Esophagus squamous epithelium (tissue), 5 donors: ENCODE data around the gene LEFTY1. TPM values are rescaled to one million over a fixed set of nuclear protein-coding genes. Genes with fewer than 3 reads are reported as not detected.

Source experiments
- DNase-seq: peaks from one replicate; lab custom pipeline; 2025; lab: John Stamatoyannopoulos, UW
- H3K27ac ChIP-seq, 4 donors: fragments of 200-600 bp; sonication (generic); one replicate each; pipeline ENCODE4 v1.5.1; 2016 to 2019; ENCODE audit warnings: mild to moderate bottlenecking in 1 of 4
- H3K27me3 ChIP-seq, 4 donors: fragments of 200-600 bp; sonication (generic); 1 replicate in 3 of 4; 2 replicates in 1 of 4; pipeline versions ENCODE4 v1.5.1 to v1.6.0; 2017 to 2021; ENCODE audit warnings: antibody characterized with exemption in 1 of 4
- H3K36me3 ChIP-seq, 3 donors: fragments of 200-600 bp; sonication (generic); one replicate each; pipeline ENCODE4 v1.5.1; 2016 to 2019
- H3K4me1 ChIP-seq, 3 donors: fragments of 200-600 bp; sonication (generic); one replicate each; pipeline ENCODE4 v1.5.1; 2017 to 2019
- H3K4me3 ChIP-seq, 4 donors: fragments of 200-600 bp; sonication (generic); 1 replicate in 3 of 4; 2 replicates in 1 of 4; pipeline ENCODE4 v1.5.1; 2016 to 2019; ENCODE audit warnings: mild to moderate bottlenecking in 2 of 4, moderate library complexity in 1 of 4
- H3K9me3 ChIP-seq, 3 donors: fragments of 200-600 bp; sonication (generic); one replicate each; pipeline ENCODE4 v1.5.1; 2016 to 2019
- CTCF ChIP-seq, 6 experiments: fragments of 450-650 bp in 4 of 6; fragments of 200-600 bp in 2 of 6; sonication (generic) in 2 of 6; IDR thresholded peaks; one replicate each; pipeline ENCODE4 v1.5.1; 2016 to 2019; ENCODE audit warnings: antibody characterized with exemption in 6 of 6, mild to moderate bottlenecking in 4 of 6, moderate library complexity in 4 of 6
- POLR2A ChIP-seq, 4 donors: fragments of 450-650 bp; IDR thresholded peaks; one replicate each; pipeline ENCODE4 v1.6.1; 2017; ENCODE audit warnings: antibody characterized with exemption in 4 of 4, mild to moderate bottlenecking in 4 of 4, moderate library complexity in 3 of 4
- WGBS, 2 donors: methylation state at CpG; one replicate each; pipeline ENCODE4 v1.1.5; 2018; 5-methylcytosine and 5-hydroxymethylcytosine counted together
- intact Hi-C: fragments of 100-400 bp; cut with DNase I; formaldehyde crosslinking; loops from one replicate; pipeline ENCODE4 v1.15.0; 2022
- total RNA-seq, 4 donors: library from RNA; depleted of rRNA; stranded (reverse); fragments of >200 nt; gene quantifications; one replicate each; pipeline ENCODE4 v1.1.0, GENCODE V29; 2016
- donor health status: DM: yes; HTN: yes; CAD: no.

LEFTY1 gene
- total RNA-seq, 4 donors from 2014 or later: not detected

DNA sequence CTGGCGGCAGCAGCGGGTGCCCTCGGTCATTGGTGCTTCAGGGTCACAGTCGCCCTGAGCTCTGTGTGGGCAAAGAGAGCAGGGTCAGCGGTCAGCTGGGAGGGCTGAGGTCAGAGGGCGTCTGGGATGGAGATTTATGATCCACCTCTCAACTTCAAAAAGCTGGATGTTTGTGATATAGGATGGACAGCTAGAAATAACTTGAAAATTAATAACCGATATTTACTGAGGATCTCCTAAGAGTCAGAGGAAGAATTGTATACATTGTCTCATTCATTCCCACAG, 2.0 kb downstream of the LEFTY1 start:
- TF ChIP-seq CTCF (IDR thresholded peaks at IDR 0.05) (no peak), POLR2A (IDR thresholded peaks at IDR 0.05) (no peak)
- intact Hi-C loops: no loop called here
- H3K27ac ChIP-seq: no peak overlapping the region
- 71 to 96% methylated on average over 1 to 5 of the region's 7 CpGs for WGBS, 2 donors
- no peak for DNase-seq
- no peak overlapping the region for H3K4me3 ChIP-seq
- H3K36me3 ChIP-seq: no peaks in the 10 kb centered on the region
- no peaks in the 10 kb centered on the region for H3K9me3 ChIP-seq
- peaks cover 0 to 20% (median 4%) of the 10 kb centered on the region in 3 donors for H3K4me1 ChIP-seq
- peaks cover 0 to 11% (median 0%) of the 10 kb centered on the region in 4 donors for H3K27me3 ChIP-seq

DNA sequence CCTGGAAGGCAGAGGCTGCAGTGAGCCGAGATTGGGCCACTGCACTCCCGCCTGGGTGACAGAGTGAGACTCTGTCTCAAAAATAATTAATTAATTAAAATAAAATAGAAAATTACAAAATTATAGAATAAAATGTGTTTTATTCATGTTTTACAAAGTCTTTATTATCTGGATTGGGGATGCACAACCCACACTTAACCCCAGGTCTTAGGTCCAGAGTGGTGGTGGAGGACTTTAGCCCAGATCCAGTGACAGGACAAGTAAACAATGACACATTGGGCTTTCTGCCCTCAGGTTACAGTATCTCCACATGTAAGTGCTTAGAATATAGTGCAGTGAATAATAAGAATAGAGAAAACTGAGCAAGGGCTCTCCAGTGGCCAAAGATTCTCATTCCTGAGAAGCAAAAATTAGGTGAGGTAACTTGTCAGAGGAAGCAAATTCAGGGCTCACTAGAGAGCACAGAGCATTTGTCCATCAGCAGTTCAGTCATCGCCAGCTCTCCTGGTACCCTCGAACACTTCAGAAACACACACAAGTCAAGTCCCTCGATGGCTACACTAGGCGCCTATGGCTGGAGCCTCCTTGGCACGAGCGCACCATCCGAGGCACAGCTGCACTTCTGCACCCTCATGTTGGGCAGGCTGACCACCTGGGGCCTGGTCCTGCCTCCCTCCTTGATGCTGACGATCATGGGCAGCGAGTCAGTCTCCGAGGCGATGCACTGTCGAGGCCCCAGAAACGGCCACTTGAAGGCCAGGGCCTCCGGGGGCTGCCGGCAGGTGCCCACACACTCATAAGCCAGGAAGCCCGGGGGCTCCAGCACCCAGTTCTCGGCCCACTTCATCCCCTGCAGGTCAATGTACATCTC, 2.6 kb downstream of the LEFTY1 start:
- no peak overlapping the region for H3K27ac ChIP-seq
- no peaks in the 10 kb centered on the region for H3K9me3 ChIP-seq
- peaks cover 0 to 11% (median 0%) of the 10 kb centered on the region in 4 donors for H3K27me3 ChIP-seq
- H3K4me3 ChIP-seq: no peak overlapping the region
- H3K36me3 ChIP-seq: no peaks in the 10 kb centered on the region
- peaks cover 2 to 26% (median 6%) of the 10 kb centered on the region in 3 donors for H3K4me1 ChIP-seq
- intact Hi-C loops: no loop called here
- DNase-seq: no peak
- TF ChIP-seq POLR2A (IDR thresholded peaks at IDR 0.05) (no peak), CTCF (IDR thresholded peaks at IDR 0.05) (no peak)
- WGBS, 2 donors: 89 to 95% methylated on average over 9 of the region's 19 CpGs

GRCh38 chr1:225885336-225885735, 3.6 kb downstream of the LEFTY1 start:
- Histone ChIP-seq H3K27ac (no peak overlapping the region), H3K4me3 (no peak overlapping the region), H3K9me3 (no peaks in the 10 kb centered on the region), H3K4me1 (peaks cover 7 to 37% (median 16%) of the 10 kb centered on the region in 3 donors), H3K27me3 (peaks cover 0 to 11% (median 0%) of the 10 kb centered on the region in 4 donors), H3K36me3 (no peaks in the 10 kb centered on the region)
- WGBS, 2 donors: 82 to 87% methylated on average over 4 to 6 of the region's 6 CpGs
- DNase-seq: no peak
- intact Hi-C loops: no loop called here
- TF ChIP-seq POLR2A (IDR thresholded peaks at IDR 0.05) (no peak), CTCF (IDR thresholded peaks at IDR 0.05) (no peak)

DNA sequence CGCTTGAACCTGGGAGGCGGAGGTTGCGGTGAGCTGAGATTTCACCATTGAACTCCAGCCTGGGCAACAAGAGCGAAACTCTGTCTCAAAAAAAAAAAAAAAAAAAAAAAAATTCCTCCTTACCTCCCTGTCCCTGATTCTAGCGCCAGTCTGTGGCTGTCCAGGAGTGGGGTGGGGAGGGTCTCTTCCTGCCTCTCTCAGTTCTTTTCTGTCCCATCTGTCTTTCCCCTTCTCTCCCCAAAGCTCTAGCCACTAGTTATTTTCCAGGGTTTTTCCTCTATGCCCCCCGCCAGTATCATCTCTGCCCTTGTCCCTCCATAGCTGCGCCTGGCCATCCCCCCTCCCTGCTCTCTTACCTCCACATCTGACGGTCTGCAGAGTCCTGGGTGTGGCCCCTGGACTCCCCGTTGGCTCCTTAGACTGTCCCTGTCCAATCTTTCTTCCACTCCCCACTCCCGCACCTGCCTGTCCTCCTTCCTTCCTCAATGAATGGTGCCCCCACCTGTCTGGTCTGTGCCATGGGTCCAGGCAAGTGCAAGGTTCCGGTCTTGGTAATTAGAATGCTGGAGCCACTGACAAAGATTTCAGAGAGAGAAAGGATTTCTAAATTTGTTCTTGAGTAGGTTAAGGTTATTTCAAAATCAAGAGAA, 5.2 kb downstream of the LEFTY1 start:
- H3K27me3 ChIP-seq: peaks cover 0 to 7% (median 0%) of the 10 kb centered on the region in 4 donors
- TF ChIP-seq CTCF (IDR thresholded peaks at IDR 0.05) (no peak), POLR2A (IDR thresholded peaks at IDR 0.05) (no peak)
- no peak for DNase-seq
- 84% methylated on average over 9 to 10 of the region's 11 CpGs for WGBS, 2 donors
- no peaks in the 10 kb centered on the region for H3K9me3 ChIP-seq
- peaks cover 22 to 53% (median 30%) of the 10 kb centered on the region in 3 donors for H3K4me1 ChIP-seq
- no peak overlapping the region for H3K27ac ChIP-seq
- intact Hi-C loops: no loop called here
- H3K36me3 ChIP-seq: peaks cover 0 to 8% (median 0%) of the 10 kb centered on the region in 3 donors
- peak overlapping the region in 3 of 4 donors; percentile 82 to 99 (median 88) for H3K4me3 ChIP-seq
